NCI-H1105 treated with DMSO at 0.1 percent for 48 hours (cell line): ENCODE data around the gene NCAPG2.
A peak's percentile ranks its signal among the peaks of the same experiment; 100 is the strongest.

ENCODE experiments used
- DNase-seq: peaks from one replicate; lab custom pipeline; 2025; lab: John Stamatoyannopoulos, UW

Gene NCAPG2

GRCh38 chr7:158595068-158595467 is 109.5 kb downstream of the NCAPG2 start:
- no peak for DNase-seq

- DNase-seq, result no peak
These were observed 112.1 kb downstream of the NCAPG2 start for GRCh38 chr7:158592541-158592940.

DNA sequence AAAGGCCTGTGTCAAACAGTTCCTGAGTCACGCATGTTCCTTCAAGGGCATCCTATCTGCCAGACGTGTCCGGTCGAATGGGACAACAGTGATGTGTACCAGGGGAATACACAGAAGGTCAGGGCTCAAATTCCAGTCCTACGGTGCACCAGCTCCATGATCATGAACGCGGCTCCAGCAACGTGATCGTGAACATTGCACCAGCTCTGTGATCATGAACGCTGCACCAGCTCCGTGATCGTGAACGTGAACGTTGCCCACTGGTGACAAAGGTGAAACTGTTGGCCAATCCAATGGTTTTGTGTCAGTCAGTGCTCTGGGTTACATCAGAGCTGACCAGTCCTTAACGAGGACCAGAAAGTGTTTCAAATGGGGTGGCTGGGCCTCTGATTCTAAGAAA is 112.7 kb downstream of the NCAPG2 start:
- no peak for DNase-seq

DNA sequence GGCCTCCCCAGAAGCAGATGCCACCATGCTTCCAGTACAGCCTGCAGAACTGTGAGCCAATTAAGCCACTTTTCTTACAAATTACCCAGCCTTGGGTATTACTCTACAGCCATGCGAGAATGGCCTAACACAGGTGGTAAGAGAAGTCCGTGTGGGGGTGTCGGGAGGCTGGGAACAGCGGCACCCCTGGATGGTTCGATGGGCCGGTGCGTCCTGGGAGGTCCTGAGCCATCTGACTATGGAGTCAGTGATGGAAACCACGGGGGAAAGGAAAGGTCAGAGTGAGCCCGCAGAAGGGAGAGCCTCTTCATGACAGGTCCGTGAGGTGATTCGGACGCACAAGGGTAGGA is 114.4 kb downstream of the NCAPG2 start:
- no peak for DNase-seq

GRCh38 chr7:158589653-158590052 is 115.0 kb downstream of the NCAPG2 start:
- DNase-seq, result no peak

DNA sequence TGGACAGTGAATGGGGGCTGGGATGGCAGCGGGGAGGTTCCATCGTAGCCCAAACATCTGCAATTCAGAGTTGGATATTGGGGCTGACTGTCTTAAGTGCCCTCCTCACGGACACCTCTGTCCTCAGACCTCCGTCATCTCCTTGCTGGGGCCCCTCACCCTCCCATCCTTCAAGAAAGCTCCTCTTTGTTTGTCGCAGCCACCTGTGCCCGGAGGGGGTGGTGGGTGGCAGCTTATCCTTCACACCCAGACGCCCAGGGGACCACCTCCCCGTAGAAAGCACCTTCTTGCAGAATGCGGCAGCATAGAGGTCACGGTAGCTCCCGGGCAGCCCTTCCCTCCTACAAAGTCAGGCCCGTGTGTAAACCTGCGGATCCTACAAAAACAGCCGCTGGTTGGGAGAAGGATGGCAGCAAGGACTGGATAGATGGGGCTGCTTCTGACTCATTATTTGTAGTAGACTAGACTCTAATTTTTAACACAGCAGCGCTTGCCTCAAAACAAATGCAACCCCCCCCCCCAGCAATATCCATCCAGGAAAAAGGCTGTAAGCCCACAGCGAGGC is 115.6 kb downstream of the NCAPG2 start:
- no peak for DNase-seq

- no peak for DNase-seq
These were observed 116.3 kb downstream of the NCAPG2 start for GRCh38 chr7:158588085-158588877.

- DNase-seq, result peak; percentile 46
These were observed 117.2 kb downstream of the NCAPG2 start, which contains the start of gene PTPRN2 for GRCh38 chr7:158587162-158588084. PTPRN2 (minus strand) TSS chr7:158587823.

- no peak for DNase-seq
These were observed 118.0 kb downstream of the NCAPG2 start for GRCh38 chr7:158586499-158587161.

GRCh38 chr7:158585721-158586498 is 118.7 kb downstream of the NCAPG2 start:
- no peak for DNase-seq

DNA sequence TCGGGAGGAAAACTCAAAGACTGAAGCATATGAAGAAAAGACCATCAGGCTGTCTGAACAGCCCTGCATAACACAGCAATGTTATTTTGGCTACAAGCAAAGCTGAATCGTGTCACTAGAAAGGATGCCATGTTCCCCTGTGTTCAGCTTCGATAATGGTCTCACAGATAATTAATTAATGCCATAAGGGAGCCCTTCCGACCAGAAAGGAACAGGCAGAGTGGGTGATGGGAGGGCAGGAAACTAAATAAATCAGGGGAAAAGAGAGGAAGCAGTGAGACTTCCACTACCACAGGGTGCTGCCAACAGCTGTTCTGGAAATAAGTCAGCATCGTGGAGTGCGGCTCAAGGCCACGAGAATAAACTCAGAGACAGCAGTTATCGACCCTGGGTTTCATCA is 120.2 kb downstream of the NCAPG2 start:
- no peak for DNase-seq

GRCh38 chr7:158583810-158584209 is 120.8 kb downstream of the NCAPG2 start:
- DNase-seq, result no peak

DNA sequence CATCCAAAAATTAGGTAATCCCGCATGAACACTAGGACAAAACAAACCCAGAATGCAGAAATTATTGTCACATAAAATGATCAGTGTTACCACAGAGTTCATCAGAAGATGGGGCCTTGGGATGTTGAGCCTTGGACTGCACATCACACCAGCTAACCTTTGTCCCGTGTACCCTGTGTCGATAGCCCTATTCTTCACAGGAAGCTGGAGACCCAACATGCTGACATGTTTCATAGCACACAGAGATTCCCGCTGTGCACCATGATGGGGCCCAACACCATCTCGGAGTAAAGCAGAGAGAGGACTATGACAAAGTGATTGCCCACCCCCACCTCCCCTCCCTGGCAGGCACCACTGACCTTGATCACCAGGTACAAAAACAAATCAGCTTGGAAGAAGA is 121.5 kb downstream of the NCAPG2 start:
- DNase-seq, result no peak

DNA sequence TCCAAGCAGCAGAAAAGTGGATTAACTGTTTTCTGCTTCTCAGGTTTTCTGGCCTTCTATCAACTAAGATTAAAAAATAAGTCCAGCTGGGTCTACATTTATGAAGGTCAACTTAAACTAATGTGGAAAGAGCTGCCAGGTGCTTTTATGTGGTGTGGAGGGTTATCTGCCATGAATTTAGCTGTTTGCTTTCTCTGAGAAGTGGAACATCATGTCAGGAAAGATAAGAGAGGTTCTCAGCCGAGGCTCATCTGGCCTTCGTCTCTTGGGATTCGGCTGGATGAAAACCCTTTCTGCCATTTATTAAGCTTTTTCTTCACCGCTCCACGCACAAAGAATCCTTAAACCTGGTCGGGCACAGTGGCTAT is 122.5 kb downstream of the NCAPG2 start:
- DNase-seq, result no peak

GRCh38 chr7:158581440-158582088 is 123.0 kb downstream of the NCAPG2 start:
- DNase-seq, result peak; percentile 57
